Peyer's patch (tissue), 4 donors: ENCODE measurements around the gene RNF31. TPM values are rescaled to one million over a fixed set of nuclear protein-coding genes. Genes with fewer than 3 reads are reported as not detected.

Experiments used
- DNase-seq, 3 donors: peaks; one replicate each; pipeline ENCODE4 v3.0.0-alpha.2; 2017 to 2019
- H3K27ac ChIP-seq, 4 donors: fragments of 200-600 bp; sonication (generic); one replicate each; pipeline ENCODE4 v1.5.1; 2016 to 2019
- H3K27me3 ChIP-seq, 2 donors: fragments of 200-600 bp; sonication (generic); one replicate each; pipeline ENCODE4 v1.5.1; 2019
- H3K36me3 ChIP-seq, 3 donors: fragments of 200-600 bp; sonication (generic); one replicate each; pipeline ENCODE4 v1.5.1; 2016 to 2019
- H3K4me1 ChIP-seq, 4 donors: fragments of 200-600 bp; sonication (generic); one replicate each; pipeline ENCODE4 v1.5.1; 2016 to 2019
- H3K4me3 ChIP-seq, 4 donors: fragments of 200-600 bp; sonication (generic); 1 replicate in 3 of 4; 2 replicates in 1 of 4; pipeline ENCODE4 v1.5.1; 2016 to 2019; ENCODE audit warnings: mild to moderate bottlenecking in 1 of 4
- H3K9me3 ChIP-seq, 4 donors: fragments of 200-600 bp; sonication (generic); one replicate each; pipeline ENCODE4 v1.5.1; 2016 to 2019; ENCODE audit warnings: mild to moderate bottlenecking in 1 of 4
- POLR2A ChIP-seq, 2 donors: fragments of 450-650 bp; IDR thresholded peaks; one replicate each; pipeline ENCODE4 v1.5.1; 2017; ENCODE audit warnings: antibody characterized with exemption in 2 of 2, mild to moderate bottlenecking in 2 of 2, moderate library complexity in 2 of 2
- total RNA-seq, 4 donors: library from RNA; depleted of rRNA; stranded (reverse); fragments of >200 nt; gene quantifications; one replicate each; pipeline ENCODE4 v1.1.0, GENCODE V29; 2016
- TF ChIP-seq, protein P1 (sequence below), 6 experiments: fragments of 450-650 bp in 4 of 6; fragments of 200-600 bp in 2 of 6; sonication (generic) in 1 of 6; IDR thresholded peaks; one replicate each; pipeline ENCODE4 v1.5.1; 2017 to 2019; ENCODE audit warnings: antibody characterized with exemption in 6 of 6, mild to moderate bottlenecking in 3 of 6, moderate library complexity in 1 of 6

RNF31 gene
- total RNA-seq, 4 donors from 2014 or later = 46.4 to 90.8 (median 71.1) TPM

GRCh38 chr14:24141097-24141880 lies 6.0 kb upstream of the RNF31 start, which contains the start of gene EMC9:
EMC9 (minus strand) TSS chr14:24141591; CDS start chr14:24141304, 287 bp downstream.
- Histone ChIP-seq H3K4me1 (peaks cover 0 to 73% (median 21%) of the 10 kb centered on the region in 4 donors), H3K9me3 (no peaks in the 10 kb centered on the region), H3K27ac (peak within 1 kb of the TSS; percentile 80 to 99 (median 94)), H3K36me3 (peaks cover 0 to 22% (median 3%) of the 10 kb centered on the region in 3 donors), H3K27me3 (no peaks in the 10 kb centered on the region), H3K4me3 (peak within 1 kb of the TSS; percentile 73 to 89 (median 86))
- peak; percentile 58 to 92 for TF ChIP-seq POLR2A (IDR thresholded peaks at IDR 0.05)
- TF ChIP-seq, protein P1, sequence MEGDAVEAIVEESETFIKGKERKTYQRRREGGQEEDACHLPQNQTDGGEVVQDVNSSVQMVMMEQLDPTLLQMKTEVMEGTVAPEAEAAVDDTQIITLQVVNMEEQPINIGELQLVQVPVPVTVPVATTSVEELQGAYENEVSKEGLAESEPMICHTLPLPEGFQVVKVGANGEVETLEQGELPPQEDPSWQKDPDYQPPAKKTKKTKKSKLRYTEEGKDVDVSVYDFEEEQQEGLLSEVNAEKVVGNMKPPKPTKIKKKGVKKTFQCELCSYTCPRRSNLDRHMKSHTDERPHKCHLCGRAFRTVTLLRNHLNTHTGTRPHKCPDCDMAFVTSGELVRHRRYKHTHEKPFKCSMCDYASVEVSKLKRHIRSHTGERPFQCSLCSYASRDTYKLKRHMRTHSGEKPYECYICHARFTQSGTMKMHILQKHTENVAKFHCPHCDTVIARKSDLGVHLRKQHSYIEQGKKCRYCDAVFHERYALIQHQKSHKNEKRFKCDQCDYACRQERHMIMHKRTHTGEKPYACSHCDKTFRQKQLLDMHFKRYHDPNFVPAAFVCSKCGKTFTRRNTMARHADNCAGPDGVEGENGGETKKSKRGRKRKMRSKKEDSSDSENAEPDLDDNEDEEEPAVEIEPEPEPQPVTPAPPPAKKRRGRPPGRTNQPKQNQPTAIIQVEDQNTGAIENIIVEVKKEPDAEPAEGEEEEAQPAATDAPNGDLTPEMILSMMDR (IDR thresholded peaks at IDR 0.05) = peak; percentile 50 to 91 (median 75)
- peak; percentile 100 for DNase-seq

GRCh38 chr14:24143511-24143910 lies 3.8 kb upstream of the RNF31 start:
- no peak for DNase-seq
- H3K27me3 ChIP-seq = no peaks in the 10 kb centered on the region
- peaks cover 0 to 60% (median 18%) of the 10 kb centered on the region in 4 donors for H3K4me1 ChIP-seq
- TF ChIP-seq POLR2A (IDR thresholded peaks at IDR 0.05) = no peak
- TF ChIP-seq, protein P1 (IDR thresholded peaks at IDR 0.05) = no peak
- no peak overlapping the region for H3K4me3 ChIP-seq
- H3K36me3 ChIP-seq = peaks cover 0 to 10% (median 3%) of the 10 kb centered on the region in 3 donors
- peak overlapping the region in 1 of 4 donors; percentile 12 for H3K27ac ChIP-seq
- no peaks in the 10 kb centered on the region for H3K9me3 ChIP-seq

DNA sequence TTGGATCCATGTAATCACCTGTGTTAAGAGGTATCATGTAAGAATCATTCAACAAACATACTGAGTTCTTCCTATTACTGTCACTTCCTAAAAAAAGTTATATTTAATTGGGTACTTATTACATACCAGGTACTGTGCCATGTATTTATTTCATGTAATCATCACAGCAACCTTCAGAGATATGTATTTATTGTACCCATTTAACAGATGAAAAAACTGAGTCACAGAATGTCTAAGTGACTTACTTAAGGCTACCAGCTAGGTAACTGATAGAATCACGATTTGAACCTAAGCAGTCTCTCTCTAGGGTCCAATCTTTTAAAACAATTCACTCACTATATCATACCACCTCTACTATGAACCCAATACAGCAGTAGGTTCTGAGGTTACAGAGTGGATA lies 2.8 kb upstream of the RNF31 start:
- Histone ChIP-seq H3K27ac (peak overlapping the region in 1 of 4 donors; percentile 12), H3K9me3 (no peaks in the 10 kb centered on the region), H3K27me3 (no peaks in the 10 kb centered on the region), H3K4me3 (no peak overlapping the region), H3K4me1 (peaks cover 0 to 56% (median 20%) of the 10 kb centered on the region in 4 donors), H3K36me3 (peaks cover 0 to 9% (median 0%) of the 10 kb centered on the region in 3 donors)
- DNase-seq = no peak
- TF ChIP-seq, protein P1 (IDR thresholded peaks at IDR 0.05) = no peak
- no peak for TF ChIP-seq POLR2A (IDR thresholded peaks at IDR 0.05)

DNA sequence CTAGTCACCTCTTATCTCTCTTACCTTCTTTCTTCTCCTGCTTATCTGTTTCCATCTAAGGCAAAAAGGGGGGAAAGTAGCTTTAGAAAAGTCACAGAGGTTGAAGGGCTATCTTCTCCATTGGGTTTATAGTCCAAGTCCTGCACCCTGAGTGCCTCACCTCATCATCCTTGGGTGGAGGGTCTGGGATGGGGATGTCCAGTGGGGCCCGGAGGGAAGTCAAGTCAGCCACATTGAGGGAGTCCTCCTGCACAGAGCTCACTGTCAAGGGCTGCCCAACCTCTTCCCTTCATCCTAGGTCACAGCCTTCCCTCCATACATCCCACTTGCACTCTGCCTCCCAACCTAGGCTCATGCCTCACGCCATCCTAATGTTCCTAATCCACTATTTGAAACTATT lies 2.1 kb upstream of the RNF31 start:
- Histone ChIP-seq H3K4me3 (peak overlapping the region; percentile 73 to 96 (median 78)), H3K9me3 (no peaks in the 10 kb centered on the region), H3K4me1 (peaks cover 0 to 49% (median 18%) of the 10 kb centered on the region in 4 donors), H3K36me3 (peaks cover 0 to 17% (median 0%) of the 10 kb centered on the region in 3 donors), H3K27ac (peak overlapping the region; percentile 80 to 96 (median 94)), H3K27me3 (no peaks in the 10 kb centered on the region)
- TF ChIP-seq, protein P1 (IDR thresholded peaks at IDR 0.05) = no peak
- no peak for TF ChIP-seq POLR2A (IDR thresholded peaks at IDR 0.05)
- no peak for DNase-seq

GRCh38 chr14:24145690-24146452 lies 1.4 kb upstream of the RNF31 start:
- peaks cover 0 to 23% (median 0%) of the 10 kb centered on the region in 3 donors for H3K36me3 ChIP-seq
- no peaks in the 10 kb centered on the region for H3K9me3 ChIP-seq
- peak overlapping the region; percentile 80 to 96 (median 94) for H3K27ac ChIP-seq
- peak overlapping the region; percentile 73 to 96 (median 78) for H3K4me3 ChIP-seq
- H3K27me3 ChIP-seq = no peaks in the 10 kb centered on the region
- H3K4me1 ChIP-seq = peaks cover 0 to 48% (median 16%) of the 10 kb centered on the region in 4 donors
- TF ChIP-seq, protein P1 (IDR thresholded peaks at IDR 0.05) = no peak
- no peak for TF ChIP-seq POLR2A (IDR thresholded peaks at IDR 0.05)
- no peak for DNase-seq
